ENCODE data around the gene MRPL43. TPM values are rescaled to one million over a fixed set of nuclear protein-coding genes. Genes with fewer than 3 reads are reported as not detected.
A peak's percentile ranks its signal among the peaks of the same experiment; 100 is the strongest.

MRPL43 gene
- total RNA-seq, 2 donors from 2014 or later: 42.4 to 53.3 TPM

GRCh38 chr10:100968062-100968736 lies 19.1 kb downstream of the MRPL43 start:
- no peak for ATAC-seq
- Mint-ChIP-seq H3K36me3 (no peaks in the 10 kb centered on the region), H3K27ac (no peak overlapping the region), H3K9me3 (no peaks in the 10 kb centered on the region)
- no peak for DNase-seq (ENCODE audit: low spot score in 2 of 2)

- Mint-ChIP-seq H3K36me3 (no peaks in the 10 kb centered on the region), H3K9me3 (no peaks in the 10 kb centered on the region), H3K27ac (no peak overlapping the region)
- no peak for DNase-seq (ENCODE audit: low spot score in 2 of 2)
- no peak for ATAC-seq
Observed at GRCh38 chr10:100967332-100967731, 20.0 kb downstream of the MRPL43 start.

DNA sequence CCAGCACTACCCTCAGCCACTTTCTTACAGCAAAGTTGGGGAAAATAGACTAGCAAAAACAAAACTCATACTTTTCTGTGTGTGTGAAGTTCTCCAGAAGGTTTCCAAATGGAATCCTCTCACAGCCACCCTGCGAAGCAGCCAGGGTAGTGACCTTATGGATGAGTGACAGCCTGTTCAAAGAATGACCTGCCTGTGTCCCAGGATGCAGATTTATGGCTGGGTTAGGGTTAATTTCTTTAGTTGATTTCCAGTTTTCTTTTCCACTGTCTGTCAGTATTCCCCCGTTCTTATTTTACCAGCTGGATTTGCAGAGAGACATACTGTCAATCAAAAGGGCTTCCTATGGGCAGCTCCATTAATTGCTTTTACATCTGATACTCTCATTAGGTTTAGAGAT lies 20.4 kb downstream of the MRPL43 start:
- no peak for ATAC-seq
- H3K36me3 Mint-ChIP-seq: no peaks in the 10 kb centered on the region
- no peak overlapping the region for H3K27ac Mint-ChIP-seq
- no peaks in the 10 kb centered on the region for H3K9me3 Mint-ChIP-seq
- no peak for DNase-seq (ENCODE audit: low spot score in 2 of 2)

- Mint-ChIP-seq H3K36me3 (no peaks in the 10 kb centered on the region), H3K27ac (no peak overlapping the region), H3K9me3 (no peaks in the 10 kb centered on the region)
- DNase-seq (ENCODE audit: low spot score in 2 of 2) (no peak), ATAC-seq (no peak)
Observed at GRCh38 chr10:100965820-100966219, 21.5 kb downstream of the MRPL43 start.

DNA sequence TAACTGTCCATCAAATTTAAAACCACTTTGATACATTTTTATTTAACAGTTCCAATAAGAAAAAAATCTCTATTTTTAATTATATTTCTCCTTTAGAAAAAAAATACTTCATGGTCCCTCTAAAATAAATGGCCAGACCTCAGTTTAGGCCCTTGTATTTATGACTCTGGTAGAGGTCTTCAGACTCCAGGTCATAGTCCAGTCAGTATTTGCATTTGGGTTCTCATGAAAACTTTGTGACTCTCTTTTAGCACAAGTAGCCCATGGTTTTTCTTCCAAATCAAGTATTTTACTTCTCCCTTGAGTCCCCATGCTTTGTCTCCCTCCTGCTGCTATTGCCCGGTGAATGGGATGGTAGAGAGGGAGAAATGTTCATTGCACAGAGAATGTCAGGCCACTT lies 23.5 kb downstream of the MRPL43 start:
- Mint-ChIP-seq H3K27ac (no peak overlapping the region), H3K36me3 (peaks cover 0 to 3% of the 10 kb centered on the region in 2 donors)
- ATAC-seq: no peak

GRCh38 chr10:100962351-100963080 lies 24.8 kb downstream of the MRPL43 start:
- ATAC-seq (no peak), DNase-seq (ENCODE audit: low spot score in 2 of 2) (no peak)
- Mint-ChIP-seq H3K36me3 (peaks cover 0 to 7% of the 10 kb centered on the region in 2 donors), H3K9me3 (no peaks in the 10 kb centered on the region), H3K27ac (no peak overlapping the region)

More for the DNA sequence above, 23.5 kb downstream of the MRPL43 start:
- DNase-seq (ENCODE audit: low spot score in 2 of 2): no peak
- no peaks in the 10 kb centered on the region for H3K9me3 Mint-ChIP-seq

GRCh38 chr10:100960251-100960650 lies 27.0 kb downstream of the MRPL43 start:
- no peak for DNase-seq (ENCODE audit: low spot score in 2 of 2)
- peaks cover 0 to 7% of the 10 kb centered on the region in 2 donors for H3K36me3 Mint-ChIP-seq
- no peaks in the 10 kb centered on the region for H3K9me3 Mint-ChIP-seq
- H3K27ac Mint-ChIP-seq: no peak overlapping the region
- ATAC-seq: no peak

DNA sequence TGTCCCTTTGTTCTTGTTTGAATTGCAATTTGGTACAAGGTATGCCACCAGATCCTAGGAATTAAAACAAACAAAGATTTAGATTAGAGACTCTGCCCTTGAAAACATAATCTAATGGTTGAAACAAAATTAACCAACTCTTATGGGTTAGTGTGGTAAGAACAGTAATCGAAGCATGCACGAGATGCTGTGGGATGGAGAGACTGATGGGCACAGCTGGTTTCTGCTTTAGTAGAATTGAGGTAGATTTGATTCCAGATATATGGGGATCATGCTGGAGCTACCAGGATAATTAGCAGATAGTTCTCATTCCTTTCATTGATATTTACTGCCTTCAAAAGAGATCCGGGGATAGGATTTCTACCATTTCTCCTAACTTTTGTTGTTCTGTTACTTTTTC lies 38.4 kb downstream of the MRPL43 start:
- no peak for ATAC-seq
- DNase-seq (ENCODE audit: low spot score in 2 of 2): no peak
- Mint-ChIP-seq H3K9me3 (no peaks in the 10 kb centered on the region), H3K36me3 (peaks cover 4 to 18% of the 10 kb centered on the region in 2 donors), H3K27ac (peak overlapping the region in 1 of 2 donors; percentile 55)

DNA sequence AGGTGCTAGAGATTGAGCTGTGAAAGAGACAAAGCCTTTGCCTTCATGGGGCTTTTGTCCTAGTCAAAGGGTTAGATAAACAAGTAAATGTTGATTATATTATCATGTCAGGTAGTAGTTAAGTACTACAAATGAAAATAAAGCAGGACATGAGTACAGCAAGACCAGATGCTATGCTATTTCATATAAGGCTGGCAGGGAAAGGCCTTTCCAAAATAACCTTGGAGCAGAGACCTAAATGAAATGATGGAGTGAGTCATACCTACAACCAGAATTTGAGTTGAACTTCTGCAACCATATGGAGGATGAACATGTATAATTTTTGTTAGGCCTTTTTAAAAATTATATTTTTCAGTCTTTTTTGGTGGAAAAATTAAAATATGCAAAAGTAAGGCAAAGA lies 41.5 kb downstream of the MRPL43 start:
- no peak for DNase-seq (ENCODE audit: low spot score in 2 of 2)
- Mint-ChIP-seq H3K9me3 (no peaks in the 10 kb centered on the region), H3K27ac (no peak overlapping the region), H3K36me3 (peaks cover 4 to 30% of the 10 kb centered on the region in 2 donors)
- no peak for ATAC-seq

- DNase-seq (ENCODE audit: low spot score in 2 of 2): no peak
- H3K36me3 Mint-ChIP-seq: peaks cover 4 to 37% of the 10 kb centered on the region in 2 donors
- no peaks in the 10 kb centered on the region for H3K9me3 Mint-ChIP-seq
- H3K27ac Mint-ChIP-seq: peak overlapping the region; percentile 37 to 63
- ATAC-seq: peak; percentile 13 to 60
Observed at GRCh38 chr10:100943508-100943907, 43.8 kb downstream of the MRPL43 start.

- Mint-ChIP-seq H3K9me3 (no peaks in the 10 kb centered on the region), H3K27ac (no peak overlapping the region), H3K36me3 (peaks cover 4 to 41% of the 10 kb centered on the region in 2 donors)
- no peak for DNase-seq (ENCODE audit: low spot score in 2 of 2)
- ATAC-seq: no peak
Observed at GRCh38 chr10:100942229-100942628, 45.1 kb downstream of the MRPL43 start.

- no peak for DNase-seq (ENCODE audit: low spot score in 2 of 2)
- peaks cover 0 to 22% of the 10 kb centered on the region in 2 donors for H3K36me3 Mint-ChIP-seq
- no peak for ATAC-seq
- no peaks in the 10 kb centered on the region for H3K9me3 Mint-ChIP-seq
- H3K27ac Mint-ChIP-seq: no peak overlapping the region
Observed at GRCh38 chr10:100939763-100940344, 47.4 kb downstream of the MRPL43 start.

Other genes with a start within 250 kb of the MRPL43 start
- gene PAX2, start 241.9 kb downstream of the MRPL43 start, total RNA-seq: not detected
- 10 to 100 TPM; 34.8 to 67.1 TPM for gene SLF2, start 74.5 kb downstream of the MRPL43 start, total RNA-seq
- 1 to 10 TPM in 1 of 2 donors, under 1 TPM in 1; 0.39 to 3.2 TPM for gene SEMA4G, start 18.0 kb downstream of the MRPL43 start, total RNA-seq
- 10 to 100 TPM; 11.6 to 17.0 TPM for gene TWNK, start within 50 bp of the MRPL43 start, total RNA-seq
- gene LZTS2, start 12.3 kb upstream of the MRPL43 start, total RNA-seq: 10 to 100 TPM in 1 of 2 donors, 1 to 10 TPM in 1; 6.8 to 19.2 TPM
- 1 to 10 TPM in 1 of 2 donors, under 1 TPM in 1; 0.80 to 1.3 TPM for gene PDZD7, start 43.6 kb upstream of the MRPL43 start, total RNA-seq
- 10 to 100 TPM; 36.9 to 43.9 TPM for gene SFXN3, start 43.7 kb upstream of the MRPL43 start, total RNA-seq
- 1 to 10 TPM in 1 of 2 donors, under 1 TPM in 1; 0.60 to 1.3 TPM for gene KAZALD1, start 74.5 kb upstream of the MRPL43 start, total RNA-seq
- not detected for gene TLX1, start 143.8 kb upstream of the MRPL43 start, total RNA-seq
- gene LBX1, start 242.0 kb upstream of the MRPL43 start, total RNA-seq: not detected

All from activated naive CD4-positive, alpha-beta T cell treated with anti-CD3 and anti-CD28 coated beads, Interleukin-2, amount 50 U/mL, for 72 hours (primary cell).